HG03378 (cell line): ENCODE results near the gene ZNF280D.
"Not testable (repeated sequence)": the region's sequence is repeated elsewhere in the genome, so short reads cannot be mapped to it uniquely, and the experiment has no call there.

ENCODE experiments used
- ATAC-seq: cut with Tn5 transposase; IDR thresholded peaks from one replicate; pipeline ENCODE4 v1.9.1; 2021; ENCODE audit warnings: mild to moderate bottlenecking, moderate library complexity; ENCODE audit not compliant: unreplicated experiment

ZNF280D gene

GRCh38 chr15:56733136-56734012, at the start of gene ZNF280D:
ZNF280D (minus strand) TSS chr15:56733509; CDS start chr15:56707109, 26,400 bp downstream.
- ATAC-seq: no peak

GRCh38 chr15:56782306-56782705, 49.0 kb upstream of the ZNF280D start:
- no peak for ATAC-seq

GRCh38 chr15:56781666-56782065, 48.4 kb upstream of the ZNF280D start:
- no peak for ATAC-seq

GRCh38 chr15:56780102-56780725, 46.9 kb upstream of the ZNF280D start:
- ATAC-seq: not testable (repeated sequence)

- not testable (repeated sequence) for ATAC-seq
Observed at GRCh38 chr15:56779449-56779848, 46.1 kb upstream of the ZNF280D start.

GRCh38 chr15:56778761-56779160, 45.5 kb upstream of the ZNF280D start:
- ATAC-seq: no peak

GRCh38 chr15:56776839-56777238, 43.5 kb upstream of the ZNF280D start:
- no peak for ATAC-seq

GRCh38 chr15:56775641-56776040, 42.3 kb upstream of the ZNF280D start:
- no peak for ATAC-seq

GRCh38 chr15:56774356-56774755, 41.0 kb upstream of the ZNF280D start:
- no peak for ATAC-seq

- ATAC-seq: no peak
Observed at GRCh38 chr15:56772868-56773639, 39.7 kb upstream of the ZNF280D start.

- no peak for ATAC-seq
Observed at GRCh38 chr15:56770173-56770572, 36.9 kb upstream of the ZNF280D start.

GRCh38 chr15:56767315-56767714, 34.0 kb upstream of the ZNF280D start:
- no peak for ATAC-seq

GRCh38 chr15:56765251-56765650, 31.9 kb upstream of the ZNF280D start:
- ATAC-seq: no peak

- ATAC-seq: no peak
Observed at GRCh38 chr15:56763141-56763895, 30.0 kb upstream of the ZNF280D start.

- no peak for ATAC-seq
Observed at GRCh38 chr15:56760186-56760585, 26.9 kb upstream of the ZNF280D start.

- no peak for ATAC-seq
Observed at GRCh38 chr15:56759450-56759845, 26.1 kb upstream of the ZNF280D start.

- no peak for ATAC-seq
Observed at GRCh38 chr15:56758770-56759449, 25.6 kb upstream of the ZNF280D start.

- no peak for ATAC-seq
Observed at GRCh38 chr15:56757875-56758274, 24.6 kb upstream of the ZNF280D start.

GRCh38 chr15:56754772-56755370, 21.6 kb upstream of the ZNF280D start:
- ATAC-seq: no peak

- no peak for ATAC-seq
Observed at GRCh38 chr15:56752986-56753385, 19.7 kb upstream of the ZNF280D start.
